GM12892 (cell line): ENCODE results near the gene TIGAR.

Experiments used
- DNase-seq: peaks from one replicate; pipeline ENCODE4 v3.0.0; 2011; ENCODE audit not compliant: insufficient read length
- FAIRE-seq: peaks from 2 replicates; lab custom pipeline; 2011; peaks lifted over from hg19 to GRCh38; lab: Jason Lieb, UNC
- POLR2A ChIP-seq: IDR thresholded peaks from 2 replicates; pipeline ENCODE4 v1.6.1; 2011; ENCODE audit warnings: low read depth, low read length, control low read depth
- POLR2AphosphoS5 ChIP-seq: IDR thresholded peaks from 2 replicates; pipeline ENCODE4 v1.6.1; 2011; ENCODE audit warnings: low read depth, low read length, control low read depth
- TAF1 ChIP-seq: IDR thresholded peaks from 2 replicates; pipeline ENCODE4 v1.6.1; 2011; ENCODE audit warnings: low read depth, mild to moderate bottlenecking, control low read depth, low read length, borderline replicate concordance

TIGAR gene

GRCh38 chr12:4292341-4293073 lies 28.5 kb upstream of the TIGAR start:
- TF ChIP-seq TAF1 = no peak
- TF ChIP-seq POLR2AphosphoS5 = no peak
- TF ChIP-seq POLR2A = no peak; the same call in none of the 2 replicates
- DNase-seq (no peak), FAIRE-seq (no peak)

- no peak for DNase-seq
- TF ChIP-seq POLR2AphosphoS5 (peak; percentile 20; the same call in 1 of the 2 replicates), TAF1 (no peak)
- no peak for FAIRE-seq
Observed at GRCh38 chr12:4293299-4293965, 27.6 kb upstream of the TIGAR start.

- TF ChIP-seq POLR2A = no peak; the same call in 1 of the 2 replicates
- no peak for TF ChIP-seq TAF1
- no peak for TF ChIP-seq POLR2AphosphoS5
- DNase-seq (no peak), FAIRE-seq (no peak)
Observed at GRCh38 chr12:4293966-4294505, 27.0 kb upstream of the TIGAR start.

GRCh38 chr12:4296751-4297150 lies 24.3 kb upstream of the TIGAR start:
- TF ChIP-seq POLR2AphosphoS5 (peak; percentile 53; the same call in 1 of the 2 replicates), POLR2A (0 out of 2 replicates have a peak, but pooled peaks have one; percentile 29), TAF1 (no peak)
- FAIRE-seq (no peak), DNase-seq (no peak)

GRCh38 chr12:4297617-4298016 lies 23.4 kb upstream of the TIGAR start:
- FAIRE-seq = no peak
- peak; percentile 56; the same call in 1 of the 2 replicates for TF ChIP-seq POLR2AphosphoS5
- no peak for TF ChIP-seq TAF1
- TF ChIP-seq POLR2A = 0 out of 2 replicates have a peak, but pooled peaks have one; percentile 30
- DNase-seq = no peak

- FAIRE-seq (no peak), DNase-seq (no peak)
- no peak for TF ChIP-seq POLR2AphosphoS5
- no peak for TF ChIP-seq POLR2A
- no peak for TF ChIP-seq TAF1
Observed at GRCh38 chr12:4300883-4301282, 20.1 kb upstream of the TIGAR start.

GRCh38 chr12:4301932-4302501 lies 19.0 kb upstream of the TIGAR start:
- DNase-seq = no peak
- FAIRE-seq = no peak
- TF ChIP-seq TAF1 (no peak), POLR2AphosphoS5 (no peak), POLR2A (no peak)

GRCh38 chr12:4302881-4303280 lies 18.1 kb upstream of the TIGAR start:
- no peak for FAIRE-seq
- DNase-seq = no peak
- no peak for TF ChIP-seq POLR2A
- TF ChIP-seq POLR2AphosphoS5 = 0 out of 2 replicates have a peak, but pooled peaks have one; percentile 19

GRCh38 chr12:4303750-4304149 lies 17.3 kb upstream of the TIGAR start:
- no peak for TF ChIP-seq POLR2A
- TF ChIP-seq TAF1 = no peak
- TF ChIP-seq POLR2AphosphoS5 = no peak
- no peak for FAIRE-seq
- no peak for DNase-seq

GRCh38 chr12:4307593-4308333 lies 13.2 kb upstream of the TIGAR start:
- no peak for FAIRE-seq
- DNase-seq = no peak
- TF ChIP-seq TAF1 (no peak), POLR2A (no peak), POLR2AphosphoS5 (no peak)
